ENCODE results near the gene EVC.
A peak's percentile ranks its signal among the peaks of the same experiment; 100 is the strongest.
"Not testable (repeated sequence)": the region's sequence is repeated elsewhere in the genome, so short reads cannot be mapped to it uniquely, and the experiment has no call there.

Gene EVC

GRCh38 chr4:5812506-5813229, 101.7 kb downstream of the EVC start:
- DNase-seq (ENCODE audit: low spot score): no peak

DNA sequence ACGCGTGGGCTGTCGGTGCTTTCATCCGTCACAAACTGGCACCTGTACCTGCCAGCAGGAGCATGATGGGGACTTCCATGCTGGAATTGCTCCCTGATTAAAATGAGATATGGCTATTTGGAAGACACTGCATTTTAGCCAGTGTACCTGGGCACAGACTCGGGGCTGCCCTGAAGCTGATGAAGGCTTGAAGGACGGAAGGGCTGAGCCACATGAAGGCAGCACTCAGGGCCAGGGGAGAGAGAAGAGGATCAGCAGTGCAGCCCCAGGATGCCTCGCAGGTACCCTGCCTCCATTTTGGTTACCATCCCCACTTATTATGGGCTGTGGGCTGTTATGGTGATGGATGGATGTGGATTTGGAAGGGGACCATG, 102.9 kb downstream of the EVC start:
- no peak for DNase-seq (ENCODE audit: low spot score)

DNA sequence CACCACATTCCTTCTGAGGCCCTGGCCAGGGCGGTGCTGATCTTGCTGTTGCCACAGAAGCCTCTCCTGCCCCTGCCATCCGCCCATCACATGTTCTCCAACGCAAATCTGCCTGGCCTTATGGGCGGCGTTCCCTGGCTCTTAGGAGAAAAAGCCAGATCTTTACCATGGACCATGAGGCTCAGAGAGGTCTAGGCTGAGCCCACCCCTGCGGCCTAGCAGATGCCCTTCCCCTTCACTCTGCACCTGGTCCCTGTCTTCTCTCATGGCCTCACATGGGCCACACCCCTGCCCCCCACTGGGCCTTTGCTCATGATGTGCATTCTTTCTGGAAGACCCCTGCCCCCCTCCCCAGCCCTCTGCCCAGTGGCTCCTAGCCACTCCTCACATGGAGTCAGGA, 103.4 kb downstream of the EVC start:
- no peak for DNase-seq (ENCODE audit: low spot score)

DNA sequence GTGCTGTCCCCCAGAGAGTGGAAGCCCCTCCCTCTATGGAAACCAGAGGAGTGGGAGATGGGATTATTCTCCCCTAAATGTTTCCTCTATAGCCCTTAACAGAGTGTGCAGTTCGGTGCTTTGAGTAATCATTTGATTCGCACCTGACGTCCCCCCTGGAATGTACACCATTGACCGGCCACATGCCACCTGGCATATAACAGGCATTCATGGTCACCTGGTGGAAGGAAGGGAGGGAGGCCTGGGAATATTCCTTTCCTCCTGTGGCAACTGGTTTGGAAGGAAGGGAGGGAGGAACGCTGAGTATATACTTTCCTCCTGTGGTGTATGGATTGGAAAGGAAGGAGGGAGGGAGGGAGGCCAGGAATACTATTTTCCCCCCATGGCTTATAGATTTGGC, 104.6 kb downstream of the EVC start:
- DNase-seq (ENCODE audit: low spot score): no peak

- DNase-seq (ENCODE audit: low spot score): no peak
These were observed 105.1 kb downstream of the EVC start for GRCh38 chr4:5816101-5816500.

GRCh38 chr4:5816851-5817375, 105.9 kb downstream of the EVC start:
- DNase-seq (ENCODE audit: low spot score): no peak

DNA sequence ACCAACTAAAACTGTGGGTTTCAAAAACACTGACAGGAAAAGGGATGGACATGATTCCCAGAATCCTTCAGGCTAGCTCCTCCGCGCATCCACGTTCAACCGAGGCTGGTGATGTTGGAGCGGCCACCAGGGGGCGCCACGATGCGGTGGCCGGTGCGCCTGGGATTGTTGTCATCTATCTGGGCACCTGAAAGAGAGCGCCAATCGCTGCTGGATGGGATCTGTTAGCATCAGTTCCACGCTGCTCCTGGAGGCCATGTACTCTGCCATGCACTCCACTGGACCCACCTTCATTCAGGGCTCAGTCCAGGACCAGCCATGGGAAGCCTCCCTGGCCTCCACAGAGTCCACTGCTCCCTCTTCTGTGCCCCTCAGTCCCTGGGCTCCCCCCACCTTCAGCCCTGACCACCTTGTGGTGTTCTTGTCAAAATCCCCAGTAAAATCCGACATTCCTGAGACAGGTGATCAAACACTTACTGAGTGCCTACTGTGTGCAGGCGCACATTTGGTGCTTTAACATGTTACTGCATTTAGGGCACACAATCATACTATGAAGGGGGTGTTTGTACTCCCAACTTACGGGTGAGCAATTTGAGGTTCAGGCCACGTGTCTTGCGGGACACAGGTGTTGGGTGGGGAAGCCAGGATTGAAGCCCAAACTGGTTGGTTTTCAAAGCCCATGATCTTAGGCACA, 110.8 kb downstream of the EVC start:
- DNase-seq (ENCODE audit: low spot score): no peak

DNA sequence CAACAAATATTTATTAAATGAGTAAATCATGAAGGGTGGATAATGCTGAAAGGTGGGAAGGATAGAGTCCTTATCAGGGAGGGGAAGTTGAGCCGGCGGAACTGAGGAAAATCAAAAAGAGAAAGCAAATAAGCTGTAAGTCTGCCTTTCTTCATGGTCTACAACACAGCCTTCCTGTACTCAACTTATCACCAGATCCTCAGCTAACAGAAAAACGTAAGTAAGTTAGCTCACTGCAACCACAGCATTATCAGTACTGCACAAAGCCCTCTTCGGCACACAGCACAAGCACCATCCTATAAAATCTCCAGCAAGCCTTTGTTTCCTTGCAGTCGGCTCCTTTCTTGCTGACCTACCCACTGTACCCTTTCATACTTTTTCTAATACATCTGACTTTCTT, 111.6 kb downstream of the EVC start:
- DNase-seq (ENCODE audit: low spot score): no peak

DNA sequence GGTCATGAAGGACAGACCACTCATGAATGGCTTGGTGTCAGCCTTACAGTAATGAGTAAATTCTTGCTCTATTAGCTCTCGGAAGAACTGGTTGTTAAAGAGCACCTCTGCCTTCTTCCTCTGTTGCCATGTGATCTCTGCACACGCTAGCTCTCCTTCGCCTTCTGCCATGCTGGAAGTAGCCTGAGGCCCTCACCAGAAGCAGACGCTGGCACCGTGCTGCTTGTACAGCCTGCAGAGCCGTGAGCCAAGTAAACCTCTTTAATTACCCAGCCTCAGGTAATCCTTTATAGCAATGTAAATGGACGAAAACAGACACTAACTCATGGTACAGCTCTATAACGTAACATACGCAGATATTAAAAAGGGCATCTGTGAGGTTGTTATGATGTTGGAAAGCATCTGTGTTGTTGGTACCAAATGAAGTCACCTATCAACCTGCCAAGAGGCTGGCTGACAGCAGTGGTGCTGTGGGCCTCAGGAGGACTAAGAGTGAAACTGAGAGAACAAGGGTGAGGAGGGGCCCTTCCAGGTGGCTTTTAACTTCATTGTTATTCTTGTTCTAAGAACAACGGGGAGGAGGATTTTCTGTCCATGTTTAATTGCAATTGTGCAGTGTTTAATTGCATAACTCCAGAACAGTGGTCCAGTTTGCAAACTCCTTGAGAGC, 112.7 kb downstream of the EVC start:
- no peak for DNase-seq (ENCODE audit: low spot score)

DNA sequence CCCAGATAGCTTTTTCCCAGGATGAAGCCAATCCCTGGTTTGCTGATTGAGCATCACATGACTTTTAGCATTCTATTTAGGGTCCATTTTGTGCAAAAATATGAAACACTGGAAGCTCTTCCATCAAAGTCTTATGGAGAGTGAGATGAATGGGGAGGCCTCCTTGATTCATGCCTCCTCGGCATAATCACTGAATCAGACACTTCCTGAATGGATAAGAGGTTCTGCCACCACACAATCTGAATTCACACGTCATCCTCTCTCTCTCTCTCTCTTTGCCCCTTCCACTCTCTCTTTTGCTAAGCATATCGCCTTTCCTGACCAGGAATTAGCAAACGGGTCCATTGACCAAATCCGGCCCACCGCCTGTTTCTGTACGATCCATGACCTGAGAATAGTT, 113.2 kb downstream of the EVC start:
- no peak for DNase-seq (ENCODE audit: low spot score)

DNA sequence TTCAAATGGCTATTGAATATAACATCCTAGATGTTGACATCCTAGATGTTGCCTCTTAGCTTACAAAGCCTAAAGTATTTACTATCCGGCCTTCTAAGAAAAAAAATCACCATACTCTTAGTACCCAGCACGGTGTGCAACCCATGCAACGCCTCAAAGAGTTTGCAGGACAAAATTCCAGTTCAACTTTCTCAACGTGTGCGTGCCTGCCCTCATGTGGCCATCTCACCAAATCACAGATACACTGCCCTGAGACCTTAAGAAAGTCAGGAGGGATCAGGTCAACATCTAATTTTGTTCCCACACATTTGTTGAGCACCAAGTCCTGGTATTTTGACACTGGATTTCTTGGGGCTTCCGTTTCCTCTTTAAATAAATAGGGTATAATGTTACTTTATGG, 113.6 kb downstream of the EVC start:
- no peak for DNase-seq (ENCODE audit: low spot score)

- no peak for DNase-seq (ENCODE audit: low spot score)
These were observed 114.5 kb downstream of the EVC start for GRCh38 chr4:5825321-5826041.

GRCh38 chr4:5826437-5827107, 115.6 kb downstream of the EVC start:
- DNase-seq (ENCODE audit: low spot score): no peak

DNA sequence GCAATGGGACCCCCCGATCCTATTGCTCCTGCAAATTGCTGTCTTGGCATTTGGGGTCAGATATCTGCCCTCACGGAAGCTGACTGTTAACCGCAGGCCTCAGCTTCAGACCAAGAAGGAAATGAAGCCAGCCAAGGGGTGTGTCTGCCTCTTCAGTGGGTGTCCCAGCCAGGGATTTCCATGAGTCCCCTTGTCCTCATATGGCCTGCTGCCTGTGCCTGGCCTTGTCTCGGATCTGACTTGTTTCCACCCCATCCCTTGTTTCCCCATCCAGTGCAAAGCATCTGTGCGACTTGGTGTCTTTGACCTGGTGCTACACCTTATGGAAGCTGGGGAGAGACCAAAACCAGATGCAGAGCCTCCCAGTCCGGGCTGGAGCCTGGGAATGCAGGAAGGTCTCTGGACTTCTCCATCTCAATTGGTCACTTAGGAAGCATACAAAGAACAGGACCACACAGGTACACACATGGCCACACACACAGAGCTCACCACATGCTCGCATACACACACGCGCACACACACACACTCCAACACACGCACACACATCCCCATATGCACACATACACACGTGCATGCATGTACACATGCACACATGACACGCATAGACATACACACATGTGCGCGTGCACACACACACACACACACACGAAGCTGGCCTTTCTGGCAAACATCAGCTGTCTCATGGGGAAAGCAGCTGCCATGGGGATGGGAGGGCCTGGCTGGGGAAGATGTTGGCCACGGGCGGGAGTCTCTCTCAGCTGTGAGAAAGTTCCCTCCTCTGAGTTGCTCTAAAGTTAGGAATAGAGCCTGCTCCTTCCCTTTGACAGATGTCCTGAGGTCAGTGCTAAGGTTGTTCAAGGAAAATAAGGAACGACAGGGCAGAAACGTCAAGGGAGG, 116.4 kb downstream of the EVC start:
- no peak for DNase-seq (ENCODE audit: low spot score)

GRCh38 chr4:5828005-5828391, 117.0 kb downstream of the EVC start:
- DNase-seq (ENCODE audit: low spot score): no peak

- DNase-seq (ENCODE audit: low spot score): no peak
These were observed 125.9 kb downstream of the EVC start for GRCh38 chr4:5836943-5837342.

DNA sequence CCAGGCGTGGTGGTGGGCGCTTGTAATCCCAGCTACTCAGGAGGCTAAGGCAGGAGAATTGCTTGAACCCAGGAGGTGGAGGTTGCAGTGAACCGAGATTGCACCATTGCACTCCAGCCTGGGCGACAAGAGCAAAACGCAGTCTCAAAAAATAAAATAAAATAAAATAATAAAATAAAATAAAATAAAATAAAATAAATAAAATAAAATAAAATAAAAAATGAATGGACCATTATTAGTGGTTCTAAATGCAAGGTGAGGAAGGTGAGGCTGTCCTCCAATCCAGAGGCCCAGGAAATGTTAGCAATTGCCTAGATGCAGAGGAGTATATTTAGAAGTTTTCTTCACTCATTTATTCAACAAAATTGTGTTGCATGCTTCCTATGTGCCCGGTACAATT, 126.5 kb downstream of the EVC start:
- DNase-seq (ENCODE audit: low spot score): not testable (repeated sequence)

GRCh38 chr4:5839332-5839731, 128.3 kb downstream of the EVC start:
- DNase-seq (ENCODE audit: low spot score): no peak

GRCh38 chr4:5839751-5840674, 129.0 kb downstream of the EVC start:
- peak; percentile 87 for DNase-seq (ENCODE audit: low spot score)

- no peak for DNase-seq (ENCODE audit: low spot score)
These were observed 131.5 kb downstream of the EVC start for GRCh38 chr4:5842456-5842855.
